GM23248 (cell line): ENCODE measurements around the gene ZBTB44.

Experiments
- EZH2 ChIP-seq: fragments of 200-600 bp; sonication (generic); IDR thresholded peaks from 2 replicates; pipeline ENCODE4 v1.6.1; 2018; ENCODE audit warnings: antibody characterized with exemption, mild to moderate bottlenecking; ENCODE audit not compliant: insufficient read depth, poor library complexity, severe bottlenecking
- EZH2phosphoT487 ChIP-seq: fragments of 200-600 bp; sonication (generic); IDR thresholded peaks from 2 replicates; pipeline ENCODE4 v1.6.1; 2018; ENCODE audit warnings: antibody characterized with exemption, moderate library complexity, mild to moderate bottlenecking, low read depth; ENCODE audit not compliant: insufficient read depth

- TF ChIP-seq EZH2 (no peak), EZH2phosphoT487 (no peak)
Measured at GRCh38 chr11:130237282-130238006, 77.3 kb downstream of the ZBTB44 start.
